8988T (cell line): ENCODE data around the gene LCE3B.
"Not testable (repeated sequence)": the region's sequence is repeated elsewhere in the genome, so short reads cannot be mapped to it uniquely, and the experiment has no call there.

Source experiments
- DNase-seq: peaks from one replicate; pipeline ENCODE4 v3.0.0; 2011

Gene LCE3B

GRCh38 chr1:152613511-152613910, at the start of gene LCE3B:
Gene LCE3B, plus strand, starts transcription at chr1:152613811. Its CDS starts 0 bp downstream, at chr1:152613811.
- DNase-seq: no peak

- no peak for DNase-seq
These were observed 48.5 kb upstream of the LCE3B start for GRCh38 chr1:152565115-152565514.

GRCh38 chr1:152565535-152566215, 47.9 kb upstream of the LCE3B start:
- DNase-seq: no peak

GRCh38 chr1:152566681-152567080, 46.9 kb upstream of the LCE3B start, which contains the start of gene LCE3E:
Gene LCE3E, minus strand, starts transcription at chr1:152566780. Its CDS starts 572 bp downstream, at chr1:152566208.
- no peak for DNase-seq

GRCh38 chr1:152577168-152577567, 36.4 kb upstream of the LCE3B start:
- no peak for DNase-seq

- not testable (repeated sequence) for DNase-seq
These were observed 34.1 kb upstream of the LCE3B start for GRCh38 chr1:152579526-152579925.

GRCh38 chr1:152580433-152580832, 33.2 kb upstream of the LCE3B start, which contains the start of gene LCE3D:
Gene LCE3D, minus strand, starts transcription at chr1:152580516. Its CDS starts 580 bp downstream, at chr1:152579936.
- no peak for DNase-seq

- DNase-seq: no peak
These were observed 31.0 kb upstream of the LCE3B start for GRCh38 chr1:152582647-152583046.

GRCh38 chr1:152585586-152585985, 28.0 kb upstream of the LCE3B start:
- DNase-seq: no peak

GRCh38 chr1:152596986-152597385, 16.6 kb upstream of the LCE3B start:
- no peak for DNase-seq

GRCh38 chr1:152599934-152600333, 13.7 kb upstream of the LCE3B start, which contains the start of gene LCE3C:
Gene LCE3C, plus strand, starts transcription at chr1:152600234. Its CDS starts 498 bp downstream, at chr1:152600732.
- DNase-seq: no peak

GRCh38 chr1:152621993-152622392, 8.4 kb downstream of the LCE3B start:
- DNase-seq: no peak

GRCh38 chr1:152622803-152623202, 9.2 kb downstream of the LCE3B start, which contains the start of gene LCE3A:
Gene LCE3A, minus strand, starts transcription at chr1:152623103. Its CDS starts 0 bp downstream, at chr1:152623103.
- DNase-seq: no peak

GRCh38 chr1:152623203-152623844, 9.7 kb downstream of the LCE3B start:
- no peak for DNase-seq

- DNase-seq: no peak
These were observed 13.1 kb downstream of the LCE3B start for GRCh38 chr1:152626744-152627143.

GRCh38 chr1:152630596-152630995, 17.0 kb downstream of the LCE3B start:
- no peak for DNase-seq

- no peak for DNase-seq
These were observed 26.7 kb downstream of the LCE3B start for GRCh38 chr1:152640351-152640750.

- no peak for DNase-seq
These were observed 30.3 kb downstream of the LCE3B start for GRCh38 chr1:152643945-152644344.

- no peak for DNase-seq
These were observed 31.5 kb downstream of the LCE3B start for GRCh38 chr1:152645146-152645545.

- no peak for DNase-seq
These were observed 33.0 kb downstream of the LCE3B start for GRCh38 chr1:152646656-152647055.

- DNase-seq: no peak
These were observed 40.5 kb downstream of the LCE3B start for GRCh38 chr1:152654110-152654509.

- DNase-seq: no peak
These were observed 42.8 kb downstream of the LCE3B start for GRCh38 chr1:152656459-152656858.

GRCh38 chr1:152657677-152658076, 44.1 kb downstream of the LCE3B start:
- DNase-seq: no peak

GRCh38 chr1:152658649-152659048, 45.0 kb downstream of the LCE3B start:
- DNase-seq: no peak
